Liver (tissue), 3 donors: Measurements from ENCODE around the gene NOCT.
"Not testable (repeated sequence)": the region's sequence is repeated elsewhere in the genome, so short reads cannot be mapped to it uniquely, and the experiment has no call there.

Experiments used
- JUND ChIP-seq, 2 donors: IDR thresholded peaks; 2 replicates each; pipeline ENCODE4 v1.6.1; 2016; ENCODE audit warnings: antibody characterized with exemption in 2 of 2
- RAD21 ChIP-seq, 2 donors: IDR thresholded peaks; 2 replicates each; pipeline ENCODE4 v1.6.1; 2016; ENCODE audit warnings: antibody characterized with exemption in 2 of 2, mild to moderate bottlenecking in 2 of 2
- TAF1 ChIP-seq: conservative IDR thresholded peaks from 2 replicates; pipeline ENCODE4 v1.6.1; 2016; ENCODE audit warnings: antibody characterized with exemption, mild to moderate bottlenecking
- YY1 ChIP-seq: IDR thresholded peaks from 2 replicates; pipeline ENCODE4 v1.6.1; 2016; ENCODE audit warnings: antibody characterized with exemption, mild to moderate bottlenecking
- TF ChIP-seq, protein P1 (sequence below): fragments of 150-350 bp; IDR thresholded peaks from 2 replicates; pipeline ENCODE4 v1.5.1; 2017; ENCODE audit warnings: improper control_type of control experiment, low read depth, low read length; ENCODE audit not compliant: missing input control
- TF ChIP-seq, protein P2 (sequence below): IDR thresholded peaks from 2 replicates; pipeline ENCODE4 v1.6.1; 2016; ENCODE audit warnings: antibody characterized with exemption
- TF ChIP-seq, protein P3 (sequence below): IDR thresholded peaks from 2 replicates; pipeline ENCODE4 v1.6.1; 2016; ENCODE audit warnings: antibody characterized with exemption, mild to moderate bottlenecking
- TF ChIP-seq, protein P4 (sequence below): IDR thresholded peaks from 2 replicates; pipeline ENCODE4 v1.6.1; 2016; ENCODE audit warnings: antibody characterized with exemption
- donor health status: healthy.
- donor health status: healthy.

DNA sequence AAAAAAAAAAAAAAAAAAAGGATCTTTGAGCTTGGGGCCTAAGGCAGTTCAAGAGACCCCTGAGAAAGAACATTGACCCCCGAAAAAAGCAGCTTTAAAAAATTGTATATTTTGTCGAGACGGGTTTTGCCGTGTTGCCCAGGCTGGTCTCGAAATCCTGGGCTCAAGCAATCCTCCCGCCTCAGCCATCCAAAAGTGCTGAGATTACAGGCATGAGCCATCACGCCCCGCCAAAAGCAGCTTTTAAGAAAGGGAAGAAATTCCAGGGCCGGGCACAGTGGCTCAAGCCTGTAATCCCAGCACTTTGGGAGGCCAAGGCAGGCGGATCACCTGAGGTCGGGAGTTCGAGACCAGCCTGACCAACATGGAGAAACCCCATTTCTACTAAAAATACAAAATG lies 5.5 kb downstream of the NOCT start:
- TF ChIP-seq RAD21 (IDR thresholded peaks at IDR 0.05); YY1; TAF1; JUND (IDR thresholded peaks at IDR 0.05): not testable (repeated sequence)
- TF ChIP-seq, protein P1, sequence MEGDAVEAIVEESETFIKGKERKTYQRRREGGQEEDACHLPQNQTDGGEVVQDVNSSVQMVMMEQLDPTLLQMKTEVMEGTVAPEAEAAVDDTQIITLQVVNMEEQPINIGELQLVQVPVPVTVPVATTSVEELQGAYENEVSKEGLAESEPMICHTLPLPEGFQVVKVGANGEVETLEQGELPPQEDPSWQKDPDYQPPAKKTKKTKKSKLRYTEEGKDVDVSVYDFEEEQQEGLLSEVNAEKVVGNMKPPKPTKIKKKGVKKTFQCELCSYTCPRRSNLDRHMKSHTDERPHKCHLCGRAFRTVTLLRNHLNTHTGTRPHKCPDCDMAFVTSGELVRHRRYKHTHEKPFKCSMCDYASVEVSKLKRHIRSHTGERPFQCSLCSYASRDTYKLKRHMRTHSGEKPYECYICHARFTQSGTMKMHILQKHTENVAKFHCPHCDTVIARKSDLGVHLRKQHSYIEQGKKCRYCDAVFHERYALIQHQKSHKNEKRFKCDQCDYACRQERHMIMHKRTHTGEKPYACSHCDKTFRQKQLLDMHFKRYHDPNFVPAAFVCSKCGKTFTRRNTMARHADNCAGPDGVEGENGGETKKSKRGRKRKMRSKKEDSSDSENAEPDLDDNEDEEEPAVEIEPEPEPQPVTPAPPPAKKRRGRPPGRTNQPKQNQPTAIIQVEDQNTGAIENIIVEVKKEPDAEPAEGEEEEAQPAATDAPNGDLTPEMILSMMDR = not testable (repeated sequence)
- TF ChIP-seq, protein P2, sequence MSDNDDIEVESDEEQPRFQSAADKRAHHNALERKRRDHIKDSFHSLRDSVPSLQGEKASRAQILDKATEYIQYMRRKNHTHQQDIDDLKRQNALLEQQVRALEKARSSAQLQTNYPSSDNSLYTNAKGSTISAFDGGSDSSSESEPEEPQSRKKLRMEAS = not testable (repeated sequence)
- TF ChIP-seq, protein P3, sequence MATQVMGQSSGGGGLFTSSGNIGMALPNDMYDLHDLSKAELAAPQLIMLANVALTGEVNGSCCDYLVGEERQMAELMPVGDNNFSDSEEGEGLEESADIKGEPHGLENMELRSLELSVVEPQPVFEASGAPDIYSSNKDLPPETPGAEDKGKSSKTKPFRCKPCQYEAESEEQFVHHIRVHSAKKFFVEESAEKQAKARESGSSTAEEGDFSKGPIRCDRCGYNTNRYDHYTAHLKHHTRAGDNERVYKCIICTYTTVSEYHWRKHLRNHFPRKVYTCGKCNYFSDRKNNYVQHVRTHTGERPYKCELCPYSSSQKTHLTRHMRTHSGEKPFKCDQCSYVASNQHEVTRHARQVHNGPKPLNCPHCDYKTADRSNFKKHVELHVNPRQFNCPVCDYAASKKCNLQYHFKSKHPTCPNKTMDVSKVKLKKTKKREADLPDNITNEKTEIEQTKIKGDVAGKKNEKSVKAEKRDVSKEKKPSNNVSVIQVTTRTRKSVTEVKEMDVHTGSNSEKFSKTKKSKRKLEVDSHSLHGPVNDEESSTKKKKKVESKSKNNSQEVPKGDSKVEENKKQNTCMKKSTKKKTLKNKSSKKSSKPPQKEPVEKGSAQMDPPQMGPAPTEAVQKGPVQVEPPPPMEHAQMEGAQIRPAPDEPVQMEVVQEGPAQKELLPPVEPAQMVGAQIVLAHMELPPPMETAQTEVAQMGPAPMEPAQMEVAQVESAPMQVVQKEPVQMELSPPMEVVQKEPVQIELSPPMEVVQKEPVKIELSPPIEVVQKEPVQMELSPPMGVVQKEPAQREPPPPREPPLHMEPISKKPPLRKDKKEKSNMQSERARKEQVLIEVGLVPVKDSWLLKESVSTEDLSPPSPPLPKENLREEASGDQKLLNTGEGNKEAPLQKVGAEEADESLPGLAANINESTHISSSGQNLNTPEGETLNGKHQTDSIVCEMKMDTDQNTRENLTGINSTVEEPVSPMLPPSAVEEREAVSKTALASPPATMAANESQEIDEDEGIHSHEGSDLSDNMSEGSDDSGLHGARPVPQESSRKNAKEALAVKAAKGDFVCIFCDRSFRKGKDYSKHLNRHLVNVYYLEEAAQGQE = not testable (repeated sequence)
- TF ChIP-seq, protein P4, sequence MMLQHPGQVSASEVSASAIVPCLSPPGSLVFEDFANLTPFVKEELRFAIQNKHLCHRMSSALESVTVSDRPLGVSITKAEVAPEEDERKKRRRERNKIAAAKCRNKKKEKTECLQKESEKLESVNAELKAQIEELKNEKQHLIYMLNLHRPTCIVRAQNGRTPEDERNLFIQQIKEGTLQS = not testable (repeated sequence)
